Stimulated activated CD8-positive, alpha-beta memory T cell treated with anti-CD3 and anti-CD28 coated beads, Interleukin-15, amount 100 ng/mL, for 24 hours (primary cell): ENCODE results near the gene C3orf18.

Experiments
- DNase-seq: peaks from one replicate; pipeline ENCODE4 v3.0.0-alpha.2; 2020; ENCODE audit warnings: low read depth

C3orf18 gene

DNA sequence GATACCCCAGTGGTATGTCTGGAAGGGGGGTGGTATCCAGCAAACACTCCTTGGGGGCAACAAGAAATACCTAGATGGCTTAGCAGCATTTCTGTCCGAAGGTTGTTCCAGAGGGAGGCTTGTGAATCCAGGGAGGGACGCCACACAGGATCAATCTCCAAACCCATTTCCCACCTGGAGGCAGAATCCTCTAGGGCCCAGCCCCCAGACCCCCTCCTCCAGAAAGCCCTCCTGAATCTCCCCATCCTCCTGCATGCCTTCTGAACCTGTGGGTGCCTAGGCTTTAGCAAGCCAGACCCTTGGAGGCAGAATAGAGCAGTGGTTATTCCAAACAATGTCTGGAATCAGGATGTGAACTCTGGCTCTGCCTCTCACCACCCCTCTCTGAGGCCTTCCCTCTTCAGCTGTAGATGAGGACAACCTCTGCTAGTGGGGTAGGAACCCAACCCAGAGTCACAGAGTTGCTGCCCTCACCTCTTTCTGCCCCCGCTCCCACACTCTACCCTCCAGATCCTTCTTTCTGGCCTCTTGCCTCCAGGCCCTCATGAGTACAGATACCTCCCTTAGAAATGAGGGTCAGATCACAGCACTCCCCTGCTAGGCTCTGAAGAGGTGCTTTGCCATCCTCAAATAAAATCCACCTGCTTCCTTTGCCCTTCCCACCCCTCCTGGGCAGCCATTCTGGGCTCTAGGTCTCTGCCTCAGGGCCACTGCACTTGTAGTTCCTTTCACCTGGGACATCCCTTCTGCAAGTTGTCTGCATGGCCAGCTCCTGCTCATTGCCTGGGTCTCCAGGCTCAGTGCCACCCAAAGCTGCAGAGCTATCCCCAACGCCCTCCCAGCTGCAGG, 35.9 kb upstream of the C3orf18 start:
- no peak for DNase-seq

GRCh38 chr3:50602595-50603191, 35.1 kb upstream of the C3orf18 start:
- DNase-seq, result no peak

DNA sequence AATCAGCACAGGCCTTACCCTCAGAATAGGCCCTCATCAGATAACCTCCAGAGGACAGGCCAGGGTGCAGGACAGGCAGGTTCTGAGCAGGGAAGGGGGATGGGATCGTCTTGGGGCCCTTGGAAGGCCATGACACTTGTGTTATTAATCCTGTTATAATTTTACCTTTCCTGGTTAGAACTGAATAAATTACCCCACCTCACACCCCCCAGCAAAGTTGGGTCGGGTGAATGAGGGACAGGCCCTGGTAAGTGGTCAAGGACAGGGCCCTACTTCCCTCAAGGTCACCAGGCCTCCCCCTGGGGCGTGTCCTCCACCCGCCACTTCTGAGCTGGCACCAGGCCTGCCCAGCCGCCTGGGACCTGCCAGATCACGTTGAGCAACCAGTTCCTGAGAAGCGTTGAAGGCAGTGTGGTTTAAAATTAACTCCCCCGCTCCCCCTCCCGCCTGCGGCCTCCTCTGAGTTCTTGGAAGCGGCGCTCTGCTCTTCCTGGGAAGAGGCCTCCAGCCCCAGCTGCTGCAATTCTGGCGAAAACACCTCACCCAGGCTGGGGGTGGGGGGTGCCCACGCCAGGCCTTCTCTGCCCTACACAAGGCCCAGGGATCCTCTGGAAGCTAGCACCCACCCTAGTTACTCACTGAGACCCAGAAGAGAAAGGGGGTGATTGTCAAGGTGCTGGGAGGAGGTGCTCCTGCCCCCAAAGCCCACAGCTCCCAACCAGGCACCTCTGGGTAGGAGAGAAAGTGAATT, 33.5 kb upstream of the C3orf18 start:
- peak; percentile 74 for DNase-seq

DNA sequence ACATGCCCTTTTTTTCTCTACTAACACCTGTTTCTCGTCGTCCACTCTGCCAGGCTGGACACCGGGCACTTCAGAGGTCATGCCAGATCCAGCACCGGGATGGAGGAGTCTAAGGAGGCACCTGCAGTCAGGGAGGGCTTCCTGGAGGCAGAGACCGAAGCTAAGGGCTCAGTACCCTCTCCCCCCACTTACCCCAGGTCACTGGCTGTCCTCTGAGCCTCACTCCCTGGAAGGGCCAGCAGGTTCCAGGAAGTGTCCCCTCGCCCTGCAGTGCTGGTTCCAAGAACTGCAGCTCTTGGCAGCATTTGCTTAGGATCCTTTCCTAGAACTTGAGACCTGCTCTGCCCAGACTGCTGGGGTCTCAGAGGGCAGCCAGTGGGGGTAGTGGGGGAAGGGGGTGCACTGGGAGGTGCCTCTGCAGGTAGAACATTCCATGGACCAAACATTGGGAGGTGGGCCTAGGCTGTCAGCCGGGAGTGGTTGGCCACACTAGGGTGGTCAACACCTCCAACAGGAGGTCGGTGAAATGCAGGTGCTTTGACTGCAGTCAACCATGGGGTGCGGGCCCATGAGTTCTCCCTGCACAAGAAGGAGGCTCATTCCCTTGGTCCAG, 32.7 kb upstream of the C3orf18 start:
- DNase-seq, result no peak

GRCh38 chr3:50599716-50600118, 32.2 kb upstream of the C3orf18 start:
- DNase-seq, result no peak

DNA sequence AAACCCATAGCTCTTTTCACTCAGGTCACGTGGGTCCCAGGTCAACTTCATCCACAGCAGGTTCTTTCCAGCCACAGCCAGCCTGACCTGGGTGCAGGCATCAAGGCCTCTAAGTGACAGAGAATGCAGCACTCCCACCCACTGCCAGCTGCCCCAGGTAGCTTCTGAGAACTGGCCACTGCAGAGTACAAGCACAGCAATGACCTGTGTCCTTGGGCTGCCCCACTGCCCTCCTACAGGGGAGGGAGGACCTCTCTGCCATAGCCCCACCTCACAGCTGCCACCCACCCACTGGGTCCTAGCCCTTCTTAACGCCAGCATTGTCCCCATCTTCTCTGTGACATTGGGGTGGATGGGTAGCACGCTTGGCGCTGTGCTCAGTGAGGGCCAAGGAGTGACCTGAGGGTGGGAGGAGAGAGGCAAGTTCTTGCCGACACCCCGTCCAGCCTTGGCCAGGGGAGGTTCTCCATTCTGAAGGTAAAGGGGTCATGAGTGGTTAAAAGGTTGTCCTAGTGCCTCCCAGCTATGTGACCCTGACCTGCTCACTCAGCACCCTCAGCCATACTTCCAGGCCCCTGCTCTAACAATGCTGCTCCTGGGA, 31.7 kb upstream of the C3orf18 start:
- DNase-seq, result no peak

DNA sequence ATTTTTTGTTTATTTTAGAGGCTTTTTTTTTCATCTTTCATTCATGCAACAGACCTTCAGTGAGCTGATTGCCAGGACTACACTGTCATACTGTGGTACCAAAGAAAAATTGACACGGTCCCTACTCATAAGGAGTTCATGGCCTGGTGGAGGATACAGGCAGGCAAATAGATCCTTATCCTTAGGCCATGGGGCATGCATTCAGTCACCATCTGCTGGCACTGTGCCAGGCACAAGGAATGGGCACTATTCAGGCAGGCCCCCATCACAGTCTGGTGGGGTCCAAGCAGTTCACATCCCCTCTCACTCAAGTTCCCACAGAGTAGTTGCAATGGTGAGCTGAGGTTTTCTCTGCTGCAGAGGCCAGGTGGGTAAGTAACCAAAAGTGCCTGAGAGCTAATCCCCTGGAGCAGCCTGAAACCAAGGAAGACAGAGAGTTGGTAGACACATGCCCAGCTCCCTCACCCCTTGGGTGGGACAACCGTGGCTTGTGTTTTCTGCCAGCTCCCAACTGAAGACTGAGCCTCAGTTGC, 26.8 kb upstream of the C3orf18 start:
- no peak for DNase-seq

GRCh38 chr3:50592568-50592967, 25.0 kb upstream of the C3orf18 start:
- no peak for DNase-seq

DNA sequence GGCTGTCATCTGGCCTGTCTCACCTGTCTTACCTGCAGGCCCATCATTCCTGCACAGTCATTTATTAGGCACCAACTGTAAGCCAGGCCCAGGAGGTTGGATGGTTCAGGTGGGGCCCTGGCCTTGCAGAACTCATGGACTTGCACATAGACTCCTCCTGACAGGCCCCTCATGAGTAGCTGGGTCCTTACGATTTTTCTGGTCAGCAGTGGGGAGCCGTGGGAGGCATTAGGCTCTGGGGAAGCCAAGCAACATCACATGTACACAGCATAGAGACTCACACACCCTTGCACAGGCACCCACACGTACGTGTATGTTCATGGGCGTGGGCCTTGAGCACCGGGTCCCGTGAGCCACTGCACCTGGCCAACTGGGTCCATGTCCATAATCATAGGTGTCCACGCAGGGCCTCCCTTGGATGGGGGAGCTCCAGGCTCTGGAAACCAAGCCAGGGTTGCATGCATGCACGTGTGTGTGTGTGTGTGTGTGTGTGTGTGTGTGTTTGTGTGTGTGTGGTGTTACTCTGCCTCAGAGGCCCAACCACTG, 23.7 kb upstream of the C3orf18 start:
- DNase-seq, result no peak

DNA sequence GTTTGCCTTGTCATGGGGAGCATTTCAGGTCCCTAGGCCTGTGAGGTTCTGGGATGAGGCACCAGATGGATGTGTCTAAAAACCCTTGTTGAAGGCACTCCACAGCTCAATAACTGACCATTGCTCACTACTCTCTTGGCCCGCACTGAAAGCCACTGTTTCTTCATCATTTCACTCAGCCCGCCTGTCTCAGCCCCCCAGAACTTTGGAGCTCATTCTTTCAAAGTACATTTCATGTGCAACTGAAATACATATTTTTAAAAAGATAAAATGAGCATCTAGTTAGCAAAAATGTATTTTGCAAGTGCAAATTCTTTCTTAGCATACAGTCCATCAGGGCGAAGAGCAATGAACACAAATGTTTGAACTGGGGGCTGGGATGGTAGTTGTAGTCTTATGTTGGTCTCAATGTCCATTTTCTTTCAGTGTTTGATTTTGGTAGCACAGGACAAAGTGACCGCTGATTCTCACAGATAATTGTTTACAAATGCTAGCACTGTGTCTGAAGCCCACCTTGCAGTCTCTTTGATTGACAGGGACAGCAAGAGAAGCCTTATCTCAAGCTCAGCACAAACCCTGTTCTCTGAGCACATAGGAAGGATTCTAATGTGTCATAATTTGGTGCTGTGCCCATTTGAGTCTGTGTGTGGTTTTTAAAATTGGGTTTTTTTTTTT, 21.3 kb upstream of the C3orf18 start:
- DNase-seq, result no peak

GRCh38 chr3:50587806-50588758, 20.5 kb upstream of the C3orf18 start:
- DNase-seq, result no peak

GRCh38 chr3:50587373-50587772, 19.8 kb upstream of the C3orf18 start:
- no peak for DNase-seq

DNA sequence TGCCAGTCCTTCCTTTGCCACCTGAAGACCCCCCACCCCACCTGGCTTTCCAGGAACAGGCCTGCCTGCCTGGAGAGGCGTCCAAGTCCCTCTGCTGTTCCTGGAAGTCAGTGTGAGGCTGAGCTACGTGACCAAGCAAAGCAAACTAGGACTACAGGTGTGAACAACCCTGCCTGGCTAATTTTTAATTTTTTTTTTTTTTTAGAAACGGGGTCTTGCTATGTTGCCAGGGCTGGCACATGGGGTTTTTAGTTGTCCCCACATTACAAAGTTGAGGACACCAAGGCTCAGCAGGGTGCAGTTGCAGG, 19.2 kb upstream of the C3orf18 start:
- no peak for DNase-seq

DNA sequence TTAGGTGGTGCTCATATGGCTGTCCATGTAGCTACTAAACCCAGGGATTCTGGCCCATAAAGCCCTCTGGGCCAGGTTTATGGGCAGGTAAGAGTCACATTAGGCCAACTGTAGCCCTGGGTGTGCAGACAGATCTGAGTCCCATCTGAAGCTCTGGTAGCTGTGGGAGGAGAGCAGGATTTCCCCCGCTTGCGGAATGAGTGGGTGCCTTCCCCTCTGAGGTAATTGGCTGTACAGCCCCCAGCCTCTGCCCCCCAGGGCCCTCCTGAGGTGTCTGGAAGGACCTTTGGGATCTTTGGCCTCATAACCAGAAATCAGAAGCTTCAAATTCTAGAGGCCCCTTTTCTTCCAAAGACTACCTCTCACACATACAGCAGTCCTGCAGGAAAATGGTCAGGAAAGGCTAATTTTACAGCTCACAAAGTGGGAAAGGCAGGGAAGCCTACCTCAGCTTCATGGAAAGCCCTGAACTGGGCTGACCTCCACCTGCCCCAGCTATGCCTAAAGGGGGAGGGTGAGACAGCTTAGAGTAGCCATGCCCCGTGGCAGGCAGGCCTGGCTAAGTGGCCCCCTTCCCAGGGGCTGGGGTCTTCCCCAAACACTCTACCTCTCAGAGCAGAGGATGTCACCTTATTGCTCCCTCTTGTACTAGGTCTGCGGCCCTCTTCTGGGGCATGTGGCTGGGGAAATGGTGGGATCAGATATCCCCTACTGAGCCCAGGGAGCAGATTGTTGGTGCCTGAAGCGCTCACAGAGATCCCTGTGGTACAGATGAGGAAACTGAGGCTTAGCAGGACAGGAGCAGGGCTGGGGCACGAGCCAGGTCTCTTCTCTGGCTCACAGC, 18.6 kb upstream of the C3orf18 start:
- DNase-seq, result no peak

DNA sequence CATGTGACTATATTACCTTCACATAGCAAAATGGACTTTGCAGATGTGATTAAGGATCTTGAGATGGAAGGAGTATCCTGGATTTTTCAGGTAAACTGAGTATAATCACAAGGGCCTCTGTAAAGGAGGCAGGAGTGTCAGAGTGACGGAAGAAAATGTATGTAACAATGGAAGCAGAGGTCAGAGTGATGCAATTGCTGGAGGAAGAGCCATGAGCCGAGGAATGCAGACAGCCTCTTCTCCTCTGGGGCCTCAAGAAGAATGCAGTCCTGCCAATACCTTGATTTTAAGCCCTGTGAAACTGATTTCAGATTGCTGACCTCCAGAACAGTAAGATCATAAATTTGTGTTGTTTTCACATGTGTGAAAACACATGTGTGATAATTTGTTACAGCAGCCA, 16.8 kb upstream of the C3orf18 start:
- no peak for DNase-seq

DNA sequence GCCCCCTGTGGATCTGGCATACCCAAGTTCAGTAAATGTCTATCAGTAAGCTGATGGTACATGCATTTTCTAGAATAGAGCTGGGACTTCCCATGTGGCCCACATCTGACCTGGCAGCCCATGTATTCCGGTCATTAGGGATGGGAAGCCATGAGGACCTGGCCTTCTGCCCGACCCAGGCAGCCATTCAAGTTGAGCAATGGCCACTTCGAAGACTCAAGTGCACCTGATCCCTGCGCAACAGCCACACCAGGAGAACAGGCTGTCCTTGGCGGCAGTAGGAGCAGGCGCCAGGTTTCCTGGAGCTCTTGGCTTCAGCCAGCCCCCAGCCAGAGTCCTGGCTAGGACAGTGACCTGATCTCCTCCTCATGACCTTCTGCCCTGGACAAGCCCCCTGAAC, 16.4 kb upstream of the C3orf18 start:
- DNase-seq, result no peak

GRCh38 chr3:50582083-50582482, 14.5 kb upstream of the C3orf18 start:
- no peak for DNase-seq

GRCh38 chr3:50581459-50581842, 13.9 kb upstream of the C3orf18 start:
- DNase-seq, result no peak
